K562 (cell line): ENCODE measurements around the gene CAMK2A.

Experiments
- ATF7 ChIP-seq: fragments of 450-650 bp; IDR thresholded peaks from 2 replicates; pipeline ENCODE4 v1.7.1; 2014; ENCODE audit warnings: mild to moderate bottlenecking, moderate library complexity
- PHF20 ChIP-seq: fragments of 450-650 bp; IDR thresholded peaks from 2 replicates; pipeline ENCODE4 v1.6.1; 2018; ENCODE audit not compliant: partially characterized antibody
- TBP ChIP-seq: optimal IDR thresholded peaks from 2 replicates; pipeline ENCODE3; 2011; ENCODE audit warnings: low read depth, low read length, improper control_type of control experiment
- YY1 ChIP-seq, 3 experiments: IDR thresholded peaks; 2 replicates each; pipeline ENCODE4 v1.6.1; 2011; ENCODE audit warnings: low read length in 2 of 3, mild to moderate bottlenecking in 2 of 3, moderate library complexity in 2 of 3, borderline replicate concordance in 1 of 3, control low read depth in 1 of 3, low read depth in 1 of 3; ENCODE audit not compliant: insufficient read depth in 3 of 3, insufficient replicate concordance in 2 of 3, control insufficient read depth in 1 of 3, insufficient read length in 1 of 3; ENCODE audit errors: extremely low read depth in 1 of 3
- TF ChIP-seq, protein P1 (sequence below): sonication (generic); formaldehyde crosslinking; IDR thresholded peaks from 2 replicates; pipeline ENCODE4 v1.9.0; 2022; ENCODE audit warnings: mild to moderate bottlenecking, missing genetic modification reagents
- TF ChIP-seq, protein P2 (sequence below), 2 experiments: fragments of 450-650 bp; formaldehyde crosslinking in 1 of 2; IDR thresholded peaks; 2 replicates each; pipeline versions ENCODE4 v1.4.0 to v1.6.1; 2014 to 2020; ENCODE audit warnings: mild to moderate bottlenecking in 2 of 2, borderline replicate concordance in 1 of 2, low read depth in 1 of 2
- TF ChIP-seq, protein P3 (sequence below), 2 experiments: fragments of 450-650 bp; conservative IDR thresholded peaks; 2 replicates each; pipeline ENCODE4 v1.6.1; 2017; ENCODE audit warnings: mild to moderate bottlenecking in 2 of 2, moderate library complexity in 2 of 2

DNA sequence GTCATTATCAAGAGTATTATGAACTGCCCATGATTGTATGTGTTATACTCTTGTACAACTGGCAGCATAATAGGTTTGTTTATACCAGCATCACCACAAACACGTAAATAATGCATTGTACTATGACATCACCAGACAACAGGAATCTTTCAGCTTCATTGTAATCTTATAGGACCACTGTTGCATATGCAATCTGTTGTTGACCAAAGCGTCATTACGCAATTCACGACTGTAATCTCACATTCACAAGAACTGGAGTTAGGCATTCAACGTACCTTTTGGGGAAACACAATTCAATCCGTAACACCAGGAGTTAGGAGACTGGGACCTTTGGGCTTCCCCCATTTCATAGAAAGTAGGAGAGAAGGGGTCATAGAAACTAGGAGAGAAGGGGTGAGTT, 33.5 kb upstream of the CAMK2A start:
- TF ChIP-seq TBP (no peak), ATF7 (no peak), PHF20 (no peak), YY1 (IDR thresholded peaks at IDR 0.05; ENCODE audit: borderline replicate concordance in 1 of 3, control insufficient read depth in 1 of 3, extremely low read depth in 1 of 3, insufficient read depth in 3 of 3, insufficient read length in 1 of 3, insufficient replicate concordance in 2 of 3, low read depth in 1 of 3, low read length in 2 of 3) (no peak)
- TF ChIP-seq, protein P1, sequence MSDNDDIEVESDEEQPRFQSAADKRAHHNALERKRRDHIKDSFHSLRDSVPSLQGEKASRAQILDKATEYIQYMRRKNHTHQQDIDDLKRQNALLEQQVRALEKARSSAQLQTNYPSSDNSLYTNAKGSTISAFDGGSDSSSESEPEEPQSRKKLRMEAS = no peak
- TF ChIP-seq, protein P2, sequence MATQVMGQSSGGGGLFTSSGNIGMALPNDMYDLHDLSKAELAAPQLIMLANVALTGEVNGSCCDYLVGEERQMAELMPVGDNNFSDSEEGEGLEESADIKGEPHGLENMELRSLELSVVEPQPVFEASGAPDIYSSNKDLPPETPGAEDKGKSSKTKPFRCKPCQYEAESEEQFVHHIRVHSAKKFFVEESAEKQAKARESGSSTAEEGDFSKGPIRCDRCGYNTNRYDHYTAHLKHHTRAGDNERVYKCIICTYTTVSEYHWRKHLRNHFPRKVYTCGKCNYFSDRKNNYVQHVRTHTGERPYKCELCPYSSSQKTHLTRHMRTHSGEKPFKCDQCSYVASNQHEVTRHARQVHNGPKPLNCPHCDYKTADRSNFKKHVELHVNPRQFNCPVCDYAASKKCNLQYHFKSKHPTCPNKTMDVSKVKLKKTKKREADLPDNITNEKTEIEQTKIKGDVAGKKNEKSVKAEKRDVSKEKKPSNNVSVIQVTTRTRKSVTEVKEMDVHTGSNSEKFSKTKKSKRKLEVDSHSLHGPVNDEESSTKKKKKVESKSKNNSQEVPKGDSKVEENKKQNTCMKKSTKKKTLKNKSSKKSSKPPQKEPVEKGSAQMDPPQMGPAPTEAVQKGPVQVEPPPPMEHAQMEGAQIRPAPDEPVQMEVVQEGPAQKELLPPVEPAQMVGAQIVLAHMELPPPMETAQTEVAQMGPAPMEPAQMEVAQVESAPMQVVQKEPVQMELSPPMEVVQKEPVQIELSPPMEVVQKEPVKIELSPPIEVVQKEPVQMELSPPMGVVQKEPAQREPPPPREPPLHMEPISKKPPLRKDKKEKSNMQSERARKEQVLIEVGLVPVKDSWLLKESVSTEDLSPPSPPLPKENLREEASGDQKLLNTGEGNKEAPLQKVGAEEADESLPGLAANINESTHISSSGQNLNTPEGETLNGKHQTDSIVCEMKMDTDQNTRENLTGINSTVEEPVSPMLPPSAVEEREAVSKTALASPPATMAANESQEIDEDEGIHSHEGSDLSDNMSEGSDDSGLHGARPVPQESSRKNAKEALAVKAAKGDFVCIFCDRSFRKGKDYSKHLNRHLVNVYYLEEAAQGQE (IDR thresholded peaks at IDR 0.05; ENCODE audit: borderline replicate concordance) = no peak
- TF ChIP-seq, protein P2 (CRISPR knock-in tag; IDR thresholded peaks at IDR 0.05; ENCODE audit: low read depth) = no peak
- TF ChIP-seq, protein P3, sequence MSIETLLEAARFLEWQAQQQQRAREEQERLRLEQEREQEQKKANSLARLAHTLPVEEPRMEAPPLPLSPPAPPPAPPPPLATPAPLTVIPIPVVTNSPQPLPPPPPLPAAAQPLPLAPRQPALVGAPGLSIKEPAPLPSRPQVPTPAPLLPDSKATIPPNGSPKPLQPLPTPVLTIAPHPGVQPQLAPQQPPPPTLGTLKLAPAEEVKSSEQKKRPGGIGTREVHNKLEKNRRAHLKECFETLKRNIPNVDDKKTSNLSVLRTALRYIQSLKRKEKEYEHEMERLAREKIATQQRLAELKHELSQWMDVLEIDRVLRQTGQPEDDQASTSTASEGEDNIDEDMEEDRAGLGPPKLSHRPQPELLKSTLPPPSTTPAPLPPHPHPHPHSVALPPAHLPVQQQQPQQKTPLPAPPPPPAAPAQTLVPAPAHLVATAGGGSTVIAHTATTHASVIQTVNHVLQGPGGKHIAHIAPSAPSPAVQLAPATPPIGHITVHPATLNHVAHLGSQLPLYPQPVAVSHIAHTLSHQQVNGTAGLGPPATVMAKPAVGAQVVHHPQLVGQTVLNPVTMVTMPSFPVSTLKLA (conservative IDR thresholded peaks at IDR 0.05) = no peak
